ENCODE measurements around the gene TOMM7.

- TF ChIP-seq EZH2 (IDR thresholded peaks at IDR 0.05) (no peak), CTCF (IDR thresholded peaks at IDR 0.05 in 2 of 3, conservative IDR thresholded peaks at IDR 0.05 in 1 of 3; ENCODE audit: borderline replicate concordance in 1 of 3, insufficient read depth in 1 of 3, low read depth in 2 of 3, low read length in 2 of 3) (no peak), EZH2phosphoT487 (IDR thresholded peaks at IDR 0.05; ENCODE audit: borderline replicate concordance) (no peak), ZNF274 (IDR thresholded peaks at IDR 0.05; ENCODE audit: low read depth, low read length) (no peak), REST (IDR thresholded peaks at IDR 0.05; ENCODE audit: low read depth) (no peak), POLR2A (IDR thresholded peaks at IDR 0.05; ENCODE audit: borderline replicate concordance, extremely low read depth, insufficient read depth, insufficient read length) (no peak), JUND (IDR thresholded peaks at IDR 0.05) (no peak), YY1 (IDR thresholded peaks at IDR 0.05; ENCODE audit: extremely low read depth, insufficient replicate concordance, low read depth, low read length) (no peak), POLR2AphosphoS5 (IDR thresholded peaks at IDR 0.05; ENCODE audit: low read depth, low read length) (no peak), RAD21 (IDR thresholded peaks at IDR 0.05; ENCODE audit: low read depth) (no peak), ATF3 (IDR thresholded peaks at IDR 0.05) (no peak), EGR1 (IDR thresholded peaks at IDR 0.05; ENCODE audit: low read depth) (no peak), CBX3 (IDR thresholded peaks at IDR 0.05; ENCODE audit: low read depth) (no peak)
- TF ChIP-seq, protein P1, sequence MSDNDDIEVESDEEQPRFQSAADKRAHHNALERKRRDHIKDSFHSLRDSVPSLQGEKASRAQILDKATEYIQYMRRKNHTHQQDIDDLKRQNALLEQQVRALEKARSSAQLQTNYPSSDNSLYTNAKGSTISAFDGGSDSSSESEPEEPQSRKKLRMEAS (IDR thresholded peaks at IDR 0.05), result no peak
Observed at GRCh38 chr7:22845221-22845834, 22.7 kb upstream of the TOMM7 start.
